MG63 (cell line): Measurements from ENCODE around the gene CDC7. TPM values are rescaled to one million over a fixed set of nuclear protein-coding genes. Genes with fewer than 3 reads are reported as not detected.

Experiments used
- DNase-seq: peaks from one replicate; pipeline ENCODE4 v3.0.0-alpha.2; 2020
- H3K27me3 ChIP-seq: fragments of 250-450 bp; sonication (Bioruptor Pico); 2 replicates; pipeline ENCODE4 v1.5.1; 2020; ENCODE audit warnings: mild to moderate bottlenecking, moderate library complexity
- H3K36me3 ChIP-seq: fragments of 250-450 bp; sonication (Bioruptor Pico); 2 replicates; pipeline ENCODE4 v1.5.1; 2020; ENCODE audit warnings: mild to moderate bottlenecking, moderate library complexity
- H3K4me3 ChIP-seq: fragments of 250-450 bp; sonication (Bioruptor Pico); 2 replicates; pipeline ENCODE4 v1.5.1; 2020; ENCODE audit warnings: mild to moderate bottlenecking, moderate library complexity
- H3K9me3 ChIP-seq: fragments of 250-450 bp; sonication (Bioruptor Pico); 2 replicates; pipeline ENCODE4 v1.5.1; 2020; ENCODE audit warnings: mild to moderate bottlenecking, moderate library complexity
- total RNA-seq: library from RNA; depleted of rRNA; stranded (reverse); fragments of >200 nt; shearing (Covaris generic); gene quantifications from 2 replicates; pipeline ENCODE4 v1.2.3, GENCODE V29; 2014; ENCODE audit warnings: low replicate concordance; rRNA removed

The CDC7 gene
- total RNA-seq, 1 experiment from 2014 or later: 16.1 TPM

- Histone ChIP-seq H3K27me3 (no peaks in the 10 kb centered on the region), H3K36me3 (no peaks in the 10 kb centered on the region), H3K9me3 (no peaks in the 10 kb centered on the region), H3K4me3 (no peak overlapping the region)
- no peak for DNase-seq
These were observed 55.3 kb downstream of the CDC7 start for GRCh38 chr1:91555821-91556531.

GRCh38 chr1:91556556-91556955 lies 55.9 kb downstream of the CDC7 start:
- H3K9me3 ChIP-seq: no peaks in the 10 kb centered on the region
- DNase-seq: no peak
- no peak overlapping the region for H3K4me3 ChIP-seq
- H3K27me3 ChIP-seq: no peaks in the 10 kb centered on the region
- H3K36me3 ChIP-seq: no peaks in the 10 kb centered on the region

- H3K27me3 ChIP-seq: no peaks in the 10 kb centered on the region
- no peaks in the 10 kb centered on the region for H3K36me3 ChIP-seq
- no peak overlapping the region for H3K4me3 ChIP-seq
- H3K9me3 ChIP-seq: no peaks in the 10 kb centered on the region
- DNase-seq: no peak
These were observed 56.5 kb downstream of the CDC7 start for GRCh38 chr1:91557039-91557690.

- Histone ChIP-seq H3K36me3 (no peaks in the 10 kb centered on the region), H3K9me3 (no peaks in the 10 kb centered on the region), H3K4me3 (no peak overlapping the region), H3K27me3 (no peaks in the 10 kb centered on the region)
- no peak for DNase-seq
These were observed 57.2 kb downstream of the CDC7 start for GRCh38 chr1:91557826-91558225.

GRCh38 chr1:91559046-91559750 lies 58.5 kb downstream of the CDC7 start:
- Histone ChIP-seq H3K27me3 (no peaks in the 10 kb centered on the region), H3K36me3 (no peaks in the 10 kb centered on the region), H3K9me3 (no peaks in the 10 kb centered on the region), H3K4me3 (no peak overlapping the region)
- DNase-seq: no peak

GRCh38 chr1:91559838-91560565 lies 59.4 kb downstream of the CDC7 start:
- no peak for DNase-seq
- no peaks in the 10 kb centered on the region for H3K9me3 ChIP-seq

GRCh38 chr1:91564888-91565701 lies 64.4 kb downstream of the CDC7 start:
- Histone ChIP-seq H3K4me3 (no peak overlapping the region), H3K27me3 (no peaks in the 10 kb centered on the region), H3K9me3 (no peaks in the 10 kb centered on the region), H3K36me3 (no peaks in the 10 kb centered on the region)
- no peak for DNase-seq

More at GRCh38 chr1:91559838-91560565, 59.4 kb downstream of the CDC7 start:
- Histone ChIP-seq H3K27me3 (no peaks in the 10 kb centered on the region), H3K36me3 (no peaks in the 10 kb centered on the region), H3K4me3 (no peak overlapping the region)

- no peak for DNase-seq
- Histone ChIP-seq H3K4me3 (no peak overlapping the region), H3K27me3 (no peaks in the 10 kb centered on the region), H3K9me3 (no peaks in the 10 kb centered on the region), H3K36me3 (no peaks in the 10 kb centered on the region)
These were observed 66.9 kb downstream of the CDC7 start for GRCh38 chr1:91567583-91567982.

- Histone ChIP-seq H3K9me3 (no peaks in the 10 kb centered on the region), H3K4me3 (no peak overlapping the region), H3K36me3 (no peaks in the 10 kb centered on the region), H3K27me3 (no peaks in the 10 kb centered on the region)
- DNase-seq: no peak
These were observed 67.6 kb downstream of the CDC7 start for GRCh38 chr1:91568261-91568660.

GRCh38 chr1:91569411-91570119 lies 68.9 kb downstream of the CDC7 start:
- no peaks in the 10 kb centered on the region for H3K36me3 ChIP-seq
- no peak overlapping the region for H3K4me3 ChIP-seq
- DNase-seq: peak; percentile 97
- no peaks in the 10 kb centered on the region for H3K27me3 ChIP-seq
- no peaks in the 10 kb centered on the region for H3K9me3 ChIP-seq

- no peaks in the 10 kb centered on the region for H3K27me3 ChIP-seq
- H3K9me3 ChIP-seq: no peaks in the 10 kb centered on the region
- H3K4me3 ChIP-seq: no peak overlapping the region
- H3K36me3 ChIP-seq: no peaks in the 10 kb centered on the region
- no peak for DNase-seq
These were observed 69.4 kb downstream of the CDC7 start for GRCh38 chr1:91570120-91570448.

GRCh38 chr1:91572044-91572443 lies 71.4 kb downstream of the CDC7 start:
- no peaks in the 10 kb centered on the region for H3K9me3 ChIP-seq
- no peaks in the 10 kb centered on the region for H3K36me3 ChIP-seq
- H3K27me3 ChIP-seq: no peaks in the 10 kb centered on the region
- DNase-seq: no peak
- H3K4me3 ChIP-seq: no peak overlapping the region

Other genes starting within 250 kb of the CDC7 start
- 0.07 TPM in 1 of 2 replicates, not detected in the other for gene HFM1, start 96.0 kb upstream of the CDC7 start, total RNA-seq